LHCN-M2 (cell line): ENCODE measurements around the gene SLC28A1. TPM values are rescaled to one million over a fixed set of nuclear protein-coding genes. Genes with fewer than 3 reads are reported as not detected.

Source experiments
- DNase-seq: peaks from one replicate; pipeline ENCODE4 v3.0.0-alpha.2; 2012; ENCODE audit warnings: low read depth
- total RNA-seq: library from RNA; depleted of rRNA; stranded (reverse); fragments of >200 nt; gene quantifications from 2 replicates; pipeline ENCODE4 v1.2.3, GENCODE V29; 2014

The SLC28A1 gene
- total RNA-seq, 1 experiment from 2014 or later, result not detected

DNA sequence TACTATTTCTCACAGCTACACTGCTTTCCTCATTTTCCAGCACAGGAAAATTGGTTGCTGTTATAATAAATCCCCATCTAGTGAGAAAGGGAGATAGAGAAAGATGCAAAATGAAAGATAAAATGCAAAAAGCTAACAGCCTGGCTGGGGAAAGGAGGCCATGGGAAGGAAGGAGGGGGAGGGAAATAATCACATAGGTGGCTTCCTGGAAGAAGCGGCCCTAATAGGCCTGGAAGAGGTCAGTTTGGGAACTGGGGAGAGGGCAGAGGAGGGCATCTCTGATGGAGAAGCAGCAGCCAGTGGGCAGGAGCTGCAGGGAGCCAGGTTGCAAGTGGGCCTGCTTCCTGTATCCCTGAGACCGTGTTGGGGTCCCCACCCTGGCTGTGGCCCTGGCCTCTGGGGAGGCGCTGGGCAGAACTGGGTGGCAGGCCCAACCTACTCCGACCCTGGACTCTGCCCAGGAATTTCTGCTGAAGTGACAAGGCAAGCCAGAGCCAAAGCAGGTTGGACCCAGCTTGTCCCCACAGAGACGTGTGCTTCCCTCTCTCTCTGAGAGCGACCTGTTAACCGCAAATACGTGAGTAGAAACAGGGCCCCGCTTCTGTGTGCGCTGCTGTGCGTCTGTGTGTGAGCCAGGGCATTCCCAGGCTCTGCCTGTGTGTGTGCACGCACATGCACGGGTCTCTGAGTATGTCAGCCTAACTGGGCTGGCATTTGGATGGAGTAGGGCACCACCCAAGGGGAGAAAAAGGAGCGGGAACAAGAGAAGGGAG lies 1.9 kb downstream of the SLC28A1 start:
- DNase-seq, result no peak

DNA sequence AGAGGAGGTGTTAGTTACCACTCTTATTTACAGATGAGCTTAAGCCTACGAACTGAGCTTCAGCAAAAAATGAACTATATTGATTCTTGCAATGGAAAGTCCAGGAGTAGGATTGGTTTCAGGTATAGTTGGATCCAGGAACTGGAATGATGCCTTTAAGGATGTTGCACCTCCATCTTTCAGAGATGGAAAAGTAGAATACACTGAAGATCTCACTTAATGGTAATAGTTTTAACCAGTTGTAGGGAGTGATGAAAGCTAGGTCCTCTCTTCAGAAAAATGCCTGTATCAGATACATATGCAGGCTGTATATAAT lies 2.5 kb downstream of the SLC28A1 start:
- no peak for DNase-seq

DNA sequence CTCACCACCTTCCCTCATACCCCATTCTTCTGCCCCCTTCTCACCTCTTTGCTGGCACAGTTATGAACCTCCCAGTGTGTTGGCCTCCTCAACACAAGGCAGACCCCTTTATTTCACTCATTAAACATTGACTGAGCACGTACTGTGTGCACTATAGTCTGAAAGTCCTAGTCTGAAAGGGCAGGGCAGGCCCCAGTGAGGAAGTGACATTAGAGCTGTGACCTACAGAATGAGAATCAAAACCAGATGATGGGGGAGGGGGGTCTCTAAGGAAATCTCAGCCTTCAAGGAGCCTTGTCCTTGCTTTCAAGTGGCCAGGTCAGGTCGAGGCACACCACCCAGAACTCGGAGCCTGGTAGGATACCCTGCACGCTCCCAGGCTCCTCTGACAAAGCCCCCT lies 3.5 kb downstream of the SLC28A1 start:
- no peak for DNase-seq

DNA sequence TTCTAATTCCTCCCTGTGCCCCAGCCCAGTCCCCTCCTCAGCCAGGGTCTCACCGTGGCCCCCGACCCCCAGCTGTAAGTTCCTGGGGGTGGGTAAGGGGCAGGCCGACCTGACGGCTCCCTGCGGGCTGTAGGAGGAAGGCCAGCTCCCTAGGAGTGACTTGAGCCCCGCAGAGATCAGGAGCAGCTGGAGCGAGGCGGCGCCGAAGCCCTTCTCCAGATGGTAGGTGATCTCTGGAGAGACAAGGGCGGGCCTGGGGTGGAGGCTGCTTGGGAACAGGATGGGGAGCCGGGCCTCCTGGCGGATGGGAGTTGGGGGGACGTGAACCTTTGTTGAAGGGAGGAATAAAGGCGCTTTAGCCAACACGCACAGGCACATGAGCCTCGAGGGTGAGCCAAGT lies 4.2 kb downstream of the SLC28A1 start:
- DNase-seq, result no peak

DNA sequence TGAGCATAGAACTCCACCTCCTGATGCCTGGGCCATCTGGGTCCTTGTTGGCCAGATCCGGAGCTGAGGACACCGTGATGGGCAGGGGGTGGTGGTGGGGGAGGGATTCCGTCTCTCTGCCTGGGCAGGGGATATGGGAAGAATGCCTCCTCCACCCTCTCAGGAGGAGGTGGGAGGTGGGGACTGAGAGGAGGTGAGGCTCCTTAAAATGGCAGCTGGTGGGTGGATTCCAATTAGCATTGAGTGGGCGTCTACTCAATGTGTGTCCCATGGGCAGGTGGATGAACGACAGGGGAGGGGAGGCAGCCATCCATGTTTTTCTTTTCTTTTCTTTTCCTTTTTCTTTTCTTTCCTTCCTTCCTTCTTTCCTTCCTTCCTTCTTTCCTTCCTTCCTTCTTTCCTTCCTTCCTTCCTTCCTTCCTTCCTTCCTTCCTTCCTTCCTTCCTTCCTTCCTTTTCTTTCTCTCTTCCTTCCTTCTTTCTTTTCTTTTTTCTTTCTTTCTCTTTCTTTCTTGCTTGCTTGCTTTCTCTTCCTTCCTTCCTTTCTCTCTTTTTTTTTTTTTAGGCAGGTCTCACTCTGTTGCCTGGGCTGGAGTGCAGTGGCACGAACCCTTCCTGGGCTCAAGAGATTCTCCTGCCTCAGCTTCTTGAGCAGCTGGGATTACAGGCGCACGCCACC lies 5.0 kb downstream of the SLC28A1 start:
- DNase-seq, result no peak

DNA sequence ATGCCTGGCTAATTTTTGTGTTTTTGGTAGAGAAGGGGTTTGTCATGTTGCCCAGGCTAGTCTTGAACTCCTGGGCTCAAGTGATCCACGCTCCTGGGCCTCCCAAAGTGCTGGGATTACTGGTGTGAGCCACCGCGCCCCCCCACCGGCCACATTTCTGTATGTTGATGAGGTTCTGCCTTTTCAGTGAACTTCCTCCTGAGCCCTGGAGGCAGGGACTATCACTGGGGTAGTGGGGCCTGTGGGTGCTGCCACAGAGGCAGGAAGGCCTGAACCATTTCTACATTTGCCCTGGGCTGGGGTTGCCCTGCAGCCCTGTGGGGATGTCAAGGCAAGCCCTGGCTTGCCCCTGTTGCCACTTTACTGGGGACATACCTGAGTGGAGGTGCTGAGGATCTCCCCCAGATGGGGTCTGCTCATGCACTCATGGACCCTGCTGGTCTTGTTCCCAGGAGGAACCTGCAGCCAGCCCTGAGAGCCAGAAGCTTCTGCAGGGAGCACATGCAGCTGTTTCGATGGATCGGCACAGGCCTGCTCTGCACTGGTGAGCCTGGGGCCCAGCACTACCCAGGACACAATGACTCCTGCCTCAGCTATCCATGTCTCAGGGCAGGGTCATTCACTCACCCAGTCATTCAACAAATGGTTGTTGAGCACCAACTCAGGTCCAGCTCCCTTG lies 5.7 kb downstream of the SLC28A1 start:
- DNase-seq, result no peak

DNA sequence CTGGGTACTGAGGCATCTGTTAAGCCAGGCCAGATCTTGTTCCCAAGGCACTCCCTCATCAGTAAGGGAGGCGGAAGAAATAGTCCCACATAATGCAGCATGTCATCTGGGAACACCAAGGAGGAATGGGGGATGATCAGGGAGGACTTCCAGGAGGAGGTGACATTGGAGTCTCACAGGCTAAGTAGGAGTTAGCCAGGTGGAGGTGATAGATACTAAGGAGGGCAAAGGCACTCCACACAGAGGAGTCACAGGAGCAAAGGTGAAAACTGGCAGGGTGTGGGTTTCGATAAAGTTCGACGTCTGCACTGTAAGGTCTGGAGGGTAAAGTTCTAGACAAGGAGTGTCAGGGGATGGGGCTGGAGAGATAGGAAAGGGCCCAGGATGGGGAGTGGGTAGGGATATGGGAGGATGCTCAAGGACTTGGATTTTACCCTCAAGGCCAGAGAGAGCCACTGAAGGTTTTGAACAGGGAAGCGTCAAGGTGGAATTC lies 6.3 kb downstream of the SLC28A1 start:
- no peak for DNase-seq

DNA sequence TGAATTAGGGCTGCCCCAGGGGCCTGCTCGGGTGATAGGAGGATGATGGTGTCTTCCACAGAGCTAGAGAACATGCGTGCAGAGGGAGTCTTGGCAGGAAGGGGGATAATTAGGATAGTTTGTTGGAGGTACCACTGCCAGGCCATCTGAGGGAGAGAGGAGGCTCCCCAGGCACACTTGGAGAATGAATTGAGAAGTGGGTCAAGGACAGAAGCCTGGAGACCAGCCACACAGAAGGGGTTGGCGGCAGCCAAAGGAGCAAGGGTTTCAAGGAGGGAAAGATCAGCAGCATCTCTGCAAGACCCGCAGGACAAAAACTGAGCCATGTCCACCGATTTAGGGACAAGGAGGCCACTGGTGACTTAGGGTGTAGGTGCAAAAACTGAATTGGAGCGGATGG lies 6.9 kb downstream of the SLC28A1 start:
- no peak for DNase-seq

DNA sequence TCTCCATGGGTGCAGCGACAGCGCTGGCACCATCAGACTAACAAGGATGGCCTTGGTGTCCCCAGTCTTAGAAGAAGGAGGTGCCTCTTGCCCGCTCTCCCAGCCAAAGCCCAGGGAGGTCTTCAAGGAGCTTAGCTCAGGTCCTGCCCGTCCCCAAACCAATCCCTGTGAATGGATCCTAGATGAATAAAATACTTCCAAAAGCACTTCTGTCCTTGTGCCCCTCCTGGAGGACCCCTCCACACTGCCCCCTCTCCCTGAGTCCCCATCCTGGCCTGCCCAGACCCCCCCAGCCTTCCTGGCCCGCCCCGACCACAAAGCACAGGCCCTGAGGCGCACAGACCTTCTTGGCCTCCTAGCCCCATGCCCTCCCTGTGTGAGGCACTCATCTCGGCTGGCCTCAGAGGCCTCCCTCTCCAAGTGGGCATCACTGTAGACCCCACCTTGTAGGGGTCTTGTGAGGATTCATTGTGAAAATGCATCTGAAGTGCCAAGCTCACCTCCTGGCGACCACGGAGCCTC lies 8.4 kb downstream of the SLC28A1 start:
- no peak for DNase-seq

DNA sequence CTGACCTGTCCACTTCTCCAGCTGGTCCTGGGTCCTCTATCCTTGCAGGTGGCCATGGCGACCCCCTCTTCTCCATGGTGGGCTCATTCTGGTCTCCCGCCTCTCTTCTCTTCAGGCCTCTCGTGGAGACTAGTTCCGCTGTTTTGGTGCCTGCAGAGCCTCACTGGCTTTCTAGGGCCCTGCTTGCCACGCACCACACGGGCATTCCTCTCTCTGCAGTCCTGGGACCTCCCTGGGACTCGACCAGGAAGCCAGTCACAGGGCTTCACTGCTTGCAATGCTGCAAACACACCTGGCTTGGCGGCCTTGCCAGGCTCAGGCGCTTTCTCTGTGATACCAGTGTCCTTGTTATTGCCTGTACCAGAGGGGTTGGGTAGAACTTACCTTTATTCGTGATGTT lies 9.1 kb downstream of the SLC28A1 start:
- no peak for DNase-seq

DNA sequence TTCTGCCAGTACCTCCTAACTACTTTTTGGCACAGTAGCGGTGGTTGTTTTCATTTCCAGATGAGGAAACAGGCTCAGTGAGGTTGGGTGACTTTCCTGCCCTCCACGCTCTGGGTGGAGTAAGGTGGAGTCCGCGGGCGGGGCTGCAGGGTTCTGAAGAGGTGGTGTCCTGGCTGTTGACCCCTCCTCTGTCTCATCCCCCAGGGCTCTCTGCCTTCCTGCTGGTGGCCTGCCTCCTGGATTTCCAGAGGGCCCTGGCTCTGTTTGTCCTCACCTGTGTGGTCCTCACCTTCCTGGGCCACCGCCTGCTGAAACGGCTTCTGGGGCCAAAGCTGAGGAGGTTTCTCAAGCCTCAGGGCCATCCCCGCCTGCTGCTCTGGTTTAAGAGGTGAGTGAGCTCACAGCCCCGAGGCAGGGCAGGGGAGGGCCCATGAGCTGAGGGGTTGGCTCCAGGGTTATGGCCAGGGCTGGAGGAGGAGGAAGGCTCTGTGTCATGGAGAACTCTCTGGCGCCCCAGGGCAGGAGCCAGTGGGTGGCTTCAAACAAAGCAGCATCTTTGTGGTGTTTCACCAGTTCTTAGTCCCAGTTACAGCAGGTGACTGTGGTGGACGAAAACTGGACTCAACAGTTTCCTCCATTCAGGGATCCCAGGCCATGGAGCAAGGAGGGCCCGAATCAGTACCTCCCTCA lies 10.4 kb downstream of the SLC28A1 start:
- DNase-seq, result no peak

DNA sequence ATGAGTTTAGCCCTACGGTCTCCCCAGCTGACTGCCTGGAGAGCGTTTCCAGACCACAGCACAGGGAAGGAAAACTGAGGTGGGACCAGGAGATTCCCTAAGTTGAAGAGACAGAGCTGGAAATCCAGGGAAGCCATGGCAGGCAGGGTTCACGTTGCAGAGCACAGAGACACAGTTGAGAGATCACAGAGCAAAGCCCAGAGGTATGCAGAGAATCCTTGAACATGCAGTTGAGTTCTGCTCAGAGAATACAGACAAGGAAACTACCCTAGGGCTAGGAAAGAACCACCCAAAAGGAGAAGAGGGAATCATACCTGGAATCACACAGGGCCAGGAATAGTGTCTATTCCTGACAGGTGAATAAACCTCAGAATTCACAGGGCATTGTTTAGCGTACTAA lies 14.3 kb downstream of the SLC28A1 start:
- DNase-seq, result no peak

DNA sequence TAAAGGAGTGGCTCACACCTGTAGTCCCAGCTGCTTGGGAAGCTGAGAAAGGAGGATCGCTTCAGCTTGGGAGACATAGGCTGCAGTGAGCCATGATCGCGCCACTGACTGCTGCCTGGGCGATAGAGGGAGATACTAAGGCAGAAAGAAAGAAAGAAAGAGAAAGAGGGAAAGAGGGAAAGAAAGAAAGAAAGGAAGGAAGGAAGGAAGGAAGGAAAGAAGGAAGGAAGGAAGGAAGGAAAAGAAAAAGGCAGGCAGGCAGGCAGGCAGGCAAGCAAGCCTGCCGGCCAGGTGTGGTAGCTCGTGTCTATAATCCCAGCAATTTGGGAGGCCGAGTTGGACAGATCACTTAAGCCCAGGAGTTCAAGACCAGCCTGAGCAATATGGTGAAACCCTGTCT lies 15.3 kb downstream of the SLC28A1 start:
- no peak for DNase-seq

DNA sequence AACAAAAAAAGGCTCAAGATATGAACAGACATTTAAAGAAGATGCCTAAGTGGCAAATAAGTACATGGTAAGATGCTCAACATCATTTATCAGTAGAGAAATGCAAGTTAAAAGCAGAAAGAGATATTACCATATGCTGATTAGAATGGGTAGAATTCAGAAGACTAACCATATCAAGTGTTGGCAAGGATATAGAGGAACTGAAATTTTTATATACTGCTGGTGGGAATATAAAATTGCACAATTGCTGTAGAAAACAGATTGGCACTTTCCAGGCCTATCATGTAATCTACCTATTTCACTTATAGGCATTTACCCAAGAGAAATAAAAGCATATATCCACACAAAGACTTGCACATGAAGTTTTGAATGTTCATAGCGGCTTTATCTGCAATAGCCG lies 17.1 kb downstream of the SLC28A1 start:
- DNase-seq, result no peak

DNA sequence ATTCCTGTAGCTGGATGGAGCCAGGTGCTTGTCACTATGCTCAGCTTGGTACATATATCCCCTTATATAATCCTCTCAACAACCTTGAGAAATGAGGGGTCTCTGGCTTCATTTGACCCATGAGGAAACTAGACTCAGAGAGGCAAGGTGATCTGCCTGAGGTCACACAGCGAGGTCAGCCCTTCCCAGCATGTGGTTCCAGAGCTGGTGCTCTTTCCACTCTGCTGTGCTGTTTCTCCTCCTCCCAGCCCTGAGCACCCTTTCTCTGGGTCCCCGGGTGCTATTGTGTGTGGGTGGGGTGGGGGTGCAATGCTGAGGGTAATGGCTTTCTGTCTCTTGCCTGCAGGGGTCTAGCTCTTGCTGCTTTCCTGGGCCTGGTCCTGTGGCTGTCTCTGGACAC lies 19.3 kb downstream of the SLC28A1 start:
- no peak for DNase-seq

DNA sequence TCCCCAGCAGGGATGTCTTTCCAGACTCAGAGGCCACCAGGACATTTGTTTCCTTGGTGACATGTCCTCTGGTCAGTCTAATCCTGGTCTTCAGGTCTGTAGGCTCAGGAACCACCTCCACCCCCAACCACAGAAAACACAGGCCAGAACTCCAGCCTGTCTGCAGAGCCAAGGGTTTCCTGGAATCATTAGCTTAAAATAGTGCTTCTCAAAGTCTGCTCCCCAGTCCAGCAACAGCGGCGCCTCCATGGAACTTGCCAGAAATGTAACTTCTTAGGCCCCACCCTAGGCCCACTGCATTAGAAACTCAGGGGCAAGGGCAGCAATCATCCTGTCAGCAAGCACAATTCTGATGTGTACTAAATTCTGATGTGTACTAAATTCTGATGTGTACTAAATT lies 20.0 kb downstream of the SLC28A1 start:
- no peak for DNase-seq

DNA sequence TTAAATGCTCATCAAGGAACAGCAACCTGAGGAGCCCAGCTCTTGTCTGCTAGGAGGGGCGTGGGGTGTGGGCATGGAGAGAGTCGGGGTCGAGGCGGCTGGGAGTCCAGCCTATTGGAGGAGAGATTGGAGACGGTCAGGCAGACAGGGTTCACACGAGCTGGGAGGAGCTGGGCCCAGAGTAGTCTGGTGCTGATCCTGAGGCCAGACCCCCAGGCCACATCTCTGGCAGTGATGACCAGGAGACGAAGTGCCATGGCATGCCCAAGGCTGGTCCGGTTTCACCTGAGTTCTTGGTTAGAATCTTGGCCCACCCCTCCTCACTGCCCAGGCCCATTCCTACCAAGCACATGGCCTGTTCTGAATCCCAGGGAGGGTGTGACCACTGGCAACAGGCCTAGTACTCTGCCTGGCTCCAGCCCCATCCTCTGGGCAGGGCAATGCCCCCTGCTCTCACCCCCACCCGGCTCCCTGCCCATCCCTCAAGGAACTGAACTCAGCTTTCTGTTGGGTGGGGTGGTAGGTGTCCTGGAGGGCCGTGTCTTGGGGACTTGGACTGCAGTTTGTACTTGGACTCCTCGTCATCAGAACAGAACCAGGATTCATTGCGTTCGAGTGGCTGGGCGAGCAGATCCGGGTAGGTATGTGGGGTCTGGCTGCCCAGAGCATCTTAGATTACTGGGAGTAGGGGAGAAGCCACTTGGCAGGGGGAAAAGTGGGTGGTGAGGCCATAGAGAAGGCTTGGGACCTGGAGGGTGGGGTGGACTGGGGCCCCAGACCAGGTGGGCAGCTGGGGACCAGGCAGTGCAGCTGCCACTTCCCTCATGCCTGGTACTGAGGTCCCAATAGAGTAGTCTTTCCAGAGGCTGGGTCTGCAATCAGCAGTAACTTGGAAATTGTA lies 20.8 kb downstream of the SLC28A1 start:
- no peak for DNase-seq

DNA sequence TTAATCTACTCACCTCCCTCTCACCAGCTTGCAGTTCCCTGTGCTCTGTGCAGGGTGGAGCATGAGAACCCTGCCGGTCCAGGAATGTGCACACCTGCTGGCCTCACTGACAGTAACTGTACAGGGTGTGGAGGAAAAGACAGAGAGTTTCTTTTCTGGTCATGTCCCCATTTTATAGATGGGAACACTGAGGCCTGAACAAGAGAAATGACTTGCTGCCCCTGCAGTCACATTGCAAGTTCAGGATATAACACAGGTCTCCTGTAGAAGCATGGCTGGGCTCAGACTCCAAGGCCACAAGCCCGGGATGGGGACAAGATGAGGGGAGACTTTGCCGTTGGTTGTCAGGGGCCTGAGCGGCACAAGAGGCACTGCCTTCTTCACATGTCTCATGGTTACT lies 23.3 kb downstream of the SLC28A1 start:
- DNase-seq, result no peak

DNA sequence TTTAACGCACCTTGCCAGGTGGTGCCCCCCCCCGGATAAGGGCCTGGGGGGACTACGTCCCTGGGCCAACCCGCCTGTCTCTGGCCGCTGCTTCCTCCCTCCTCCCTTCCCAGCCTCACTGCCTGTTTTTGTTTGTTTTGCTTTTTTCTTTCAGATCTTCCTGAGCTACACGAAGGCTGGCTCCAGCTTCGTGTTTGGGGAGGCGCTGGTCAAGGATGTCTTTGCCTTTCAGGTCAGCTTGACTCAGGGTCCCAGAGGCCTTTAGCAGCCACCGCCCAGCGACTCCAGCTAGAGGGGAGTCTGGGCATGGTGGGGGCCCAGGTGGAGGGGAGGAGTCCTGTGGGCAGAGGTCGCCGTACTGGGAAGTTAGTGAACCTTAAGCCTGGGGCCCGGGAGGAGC lies 24.1 kb downstream of the SLC28A1 start:
- no peak for DNase-seq

DNA sequence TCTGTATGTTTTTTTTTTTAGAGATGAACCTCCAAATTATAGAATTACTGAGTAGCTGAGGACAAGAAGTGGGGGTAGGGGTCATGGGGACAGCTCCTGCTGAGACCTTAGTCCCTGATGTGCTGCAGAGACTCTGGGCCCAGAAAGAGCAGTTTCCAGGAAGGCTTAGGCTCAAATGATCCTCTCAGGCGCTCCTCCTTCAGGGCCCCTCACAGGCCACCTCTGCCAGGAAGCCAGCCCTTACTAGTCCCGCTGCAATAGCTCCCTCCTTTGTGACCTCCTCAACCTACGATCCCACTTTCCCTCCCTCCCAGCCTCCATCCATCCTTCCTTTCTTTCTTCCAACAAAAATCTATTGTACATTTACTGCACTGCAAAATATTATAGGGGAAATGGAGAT lies 24.6 kb downstream of the SLC28A1 start:
- no peak for DNase-seq

DNA sequence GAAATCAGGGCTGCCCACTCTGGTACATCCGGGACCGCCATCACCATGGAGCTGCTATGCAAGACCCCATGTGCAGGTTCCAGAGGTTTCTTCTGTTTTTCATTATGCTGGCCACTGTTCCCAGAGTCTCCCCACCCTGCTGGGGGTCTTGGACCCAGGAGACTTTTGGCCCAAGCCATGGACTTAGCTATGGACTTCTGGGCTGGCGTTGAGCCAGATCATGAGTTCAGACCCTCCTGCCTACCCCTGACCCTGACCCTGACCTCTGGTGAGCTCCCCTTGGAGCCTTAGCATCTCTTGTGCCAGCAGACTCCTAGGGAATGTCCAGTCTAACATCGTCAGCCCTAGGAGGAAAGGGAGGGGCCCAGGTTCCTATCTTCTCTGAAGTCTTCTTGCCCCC lies 25.3 kb downstream of the SLC28A1 start:
- DNase-seq, result no peak
